HG03175 (cell line): Measurements from ENCODE around the gene UPK2.
A peak's percentile ranks its signal among the peaks of the same experiment; 100 is the strongest.

Experiments used
- ATAC-seq: cut with Tn5 transposase; IDR thresholded peaks from one replicate; pipeline ENCODE4 v1.9.1; 2021; ENCODE audit warnings: mild to moderate bottlenecking, moderate library complexity; ENCODE audit not compliant: unreplicated experiment

Gene UPK2

GRCh38 chr11:118917481-118918127, 38.5 kb upstream of the UPK2 start:
- no peak for ATAC-seq

GRCh38 chr11:118918128-118918685, 37.9 kb upstream of the UPK2 start:
- ATAC-seq, result no peak

DNA sequence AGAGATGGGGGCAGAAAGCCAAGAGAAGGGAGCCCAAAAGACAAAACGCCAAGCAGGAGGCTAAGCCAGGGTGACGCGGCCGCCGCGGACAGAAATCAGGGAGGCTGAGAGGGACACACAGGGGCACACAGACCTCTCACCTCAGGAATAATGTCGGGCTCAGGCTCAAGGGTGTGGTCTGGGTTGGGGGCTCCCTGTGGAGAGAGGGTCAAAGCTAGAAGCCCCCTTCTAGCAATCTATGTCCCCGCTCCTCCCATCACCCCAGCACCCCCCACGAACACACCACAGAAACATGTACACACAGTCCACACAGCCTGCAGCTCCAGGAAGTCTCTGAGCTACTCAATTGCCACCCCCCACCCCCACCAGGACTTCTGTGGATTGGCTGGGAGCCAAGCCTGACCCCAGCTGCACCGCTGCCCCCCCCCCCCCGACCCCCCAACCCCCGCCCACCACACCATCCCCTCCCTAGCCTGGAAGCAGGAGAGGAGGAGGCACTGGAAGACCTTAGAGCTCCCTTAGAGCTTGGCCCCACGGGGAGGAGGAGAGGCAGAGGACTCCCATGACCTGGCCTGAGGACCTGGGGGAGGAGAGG, 37.3 kb upstream of the UPK2 start:
- ATAC-seq, result no peak

DNA sequence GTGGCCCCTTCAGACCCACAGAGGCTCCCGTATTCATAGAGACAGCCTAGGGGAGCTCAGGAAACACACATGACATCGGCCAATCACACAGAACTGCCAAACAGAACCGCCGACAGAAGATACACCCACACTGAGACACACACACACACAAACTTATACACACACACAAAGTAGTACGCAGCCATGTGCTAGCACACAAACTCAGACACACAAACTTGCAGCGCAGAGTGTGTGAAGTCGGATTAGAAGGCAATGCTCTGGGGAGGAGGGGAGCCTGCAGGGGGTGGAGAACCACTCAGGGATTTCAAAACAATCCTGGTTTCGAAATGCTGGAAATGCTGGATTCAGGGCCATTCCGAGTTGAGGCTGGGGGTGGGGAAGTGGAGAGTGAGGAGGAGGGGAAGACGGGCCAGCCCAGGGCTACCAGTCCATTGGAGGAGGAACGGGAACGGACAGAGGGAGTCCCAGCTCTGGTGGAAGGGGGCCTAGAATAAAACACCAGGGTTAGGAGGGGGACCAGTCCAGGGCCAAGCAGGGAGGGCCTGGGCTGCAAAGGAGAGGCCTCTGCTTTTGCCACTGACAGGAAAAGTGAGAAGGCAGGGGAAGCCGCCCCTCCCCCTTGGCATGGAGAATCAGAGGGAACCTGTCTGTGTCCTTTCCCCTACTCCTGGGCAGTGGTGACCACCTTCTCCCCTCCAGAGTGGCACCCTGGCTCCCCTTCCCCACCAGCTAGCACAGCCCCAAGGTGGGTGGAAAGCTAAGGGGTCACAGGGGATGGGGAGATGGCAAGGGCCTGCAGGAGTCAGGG, 34.8 kb upstream of the UPK2 start:
- ATAC-seq, result no peak

DNA sequence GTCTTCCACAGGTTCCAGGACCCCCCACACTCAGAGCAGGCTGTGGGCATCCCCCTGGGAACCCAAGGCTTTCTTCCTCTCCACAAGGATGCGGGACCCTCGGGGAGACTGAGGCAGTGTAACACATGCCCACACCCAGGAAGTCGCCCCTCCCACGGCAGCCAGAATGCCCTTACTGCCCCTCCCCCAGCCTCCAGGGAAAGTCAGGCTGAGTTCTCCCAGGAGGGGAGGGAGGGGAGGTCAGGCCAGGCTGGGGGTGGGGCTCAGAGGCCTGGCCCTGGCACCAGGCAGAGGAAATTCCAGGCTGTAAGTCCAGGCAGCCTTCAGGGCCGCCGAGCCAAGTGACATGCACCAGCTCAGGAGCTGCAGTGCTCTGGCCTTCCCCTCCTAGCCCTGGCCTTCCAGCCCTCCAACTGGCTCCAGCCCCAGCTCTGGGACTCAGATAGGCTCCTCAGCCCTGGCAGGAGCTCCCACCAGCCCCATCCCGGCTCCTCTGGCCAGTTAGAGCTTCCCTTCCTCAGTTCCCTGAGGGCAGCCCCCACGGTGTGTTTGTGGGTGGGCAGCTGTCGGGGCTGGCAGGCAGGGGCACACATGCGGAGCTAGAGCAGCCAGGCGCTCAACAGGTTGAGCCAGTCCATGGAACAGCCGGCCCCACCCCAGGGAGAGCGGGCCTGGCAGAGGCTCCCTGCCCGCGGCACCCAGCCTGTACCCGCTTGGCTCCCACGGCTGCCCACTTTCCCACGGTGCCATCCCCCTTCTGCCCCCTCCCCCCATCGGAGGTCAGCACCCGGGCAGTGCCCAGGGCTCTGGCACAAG, 34.0 kb upstream of the UPK2 start:
- no peak for ATAC-seq

GRCh38 chr11:118922745-118923627, 33.1 kb upstream of the UPK2 start:
- ATAC-seq, result no peak

GRCh38 chr11:118923721-118924587, 32.1 kb upstream of the UPK2 start:
- ATAC-seq, result no peak

DNA sequence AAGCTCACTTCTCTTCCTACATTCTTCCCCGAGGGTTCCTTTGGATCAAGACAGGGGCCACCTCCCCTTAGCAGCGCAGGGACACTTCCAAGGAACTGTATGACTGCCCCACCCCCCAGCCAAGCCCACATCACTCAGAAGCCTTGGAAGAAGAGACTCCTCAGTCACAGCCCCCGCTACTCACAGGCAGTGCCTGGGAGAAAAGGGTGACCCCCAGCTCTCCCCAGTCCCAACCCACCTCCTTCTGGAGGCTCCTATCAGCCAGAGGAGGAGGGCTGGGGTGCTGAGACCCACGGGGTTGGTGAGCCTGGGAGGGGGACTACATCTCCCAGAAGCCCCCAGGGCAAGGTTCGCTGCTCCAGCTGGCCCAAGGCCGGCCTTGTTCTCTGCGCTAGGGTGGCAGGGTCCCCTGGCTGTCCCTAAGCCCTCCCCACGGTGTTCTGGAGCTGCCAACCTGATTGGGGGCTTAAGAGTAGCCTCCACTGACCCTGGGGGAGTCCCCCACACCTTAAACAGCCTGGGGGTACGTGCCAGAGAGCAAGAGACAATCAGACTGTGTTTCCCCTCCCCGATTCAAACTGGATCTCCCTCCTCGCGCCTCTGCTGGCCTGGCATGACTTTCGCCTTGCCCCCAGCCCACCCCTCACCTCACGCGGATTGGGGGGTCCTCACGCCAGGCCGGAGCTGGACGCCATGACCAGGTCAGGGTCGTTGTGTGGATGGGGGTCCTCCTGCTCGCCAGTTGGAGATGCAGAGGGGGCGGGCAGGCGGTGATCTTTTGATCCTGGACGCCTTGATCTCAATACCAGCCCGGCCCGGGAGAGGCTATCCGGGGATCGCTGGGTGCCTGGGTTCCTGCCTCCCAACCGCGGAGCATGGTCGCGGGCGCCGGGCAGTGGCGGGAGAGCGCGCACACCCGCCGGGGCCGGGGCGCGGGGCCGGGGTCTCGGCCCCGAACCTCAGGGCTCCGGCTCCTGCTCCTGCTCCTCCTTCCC, 31.2 kb upstream of the UPK2 start:
- no peak for ATAC-seq

GRCh38 chr11:118927554-118928100, 28.5 kb upstream of the UPK2 start:
- no peak for ATAC-seq

DNA sequence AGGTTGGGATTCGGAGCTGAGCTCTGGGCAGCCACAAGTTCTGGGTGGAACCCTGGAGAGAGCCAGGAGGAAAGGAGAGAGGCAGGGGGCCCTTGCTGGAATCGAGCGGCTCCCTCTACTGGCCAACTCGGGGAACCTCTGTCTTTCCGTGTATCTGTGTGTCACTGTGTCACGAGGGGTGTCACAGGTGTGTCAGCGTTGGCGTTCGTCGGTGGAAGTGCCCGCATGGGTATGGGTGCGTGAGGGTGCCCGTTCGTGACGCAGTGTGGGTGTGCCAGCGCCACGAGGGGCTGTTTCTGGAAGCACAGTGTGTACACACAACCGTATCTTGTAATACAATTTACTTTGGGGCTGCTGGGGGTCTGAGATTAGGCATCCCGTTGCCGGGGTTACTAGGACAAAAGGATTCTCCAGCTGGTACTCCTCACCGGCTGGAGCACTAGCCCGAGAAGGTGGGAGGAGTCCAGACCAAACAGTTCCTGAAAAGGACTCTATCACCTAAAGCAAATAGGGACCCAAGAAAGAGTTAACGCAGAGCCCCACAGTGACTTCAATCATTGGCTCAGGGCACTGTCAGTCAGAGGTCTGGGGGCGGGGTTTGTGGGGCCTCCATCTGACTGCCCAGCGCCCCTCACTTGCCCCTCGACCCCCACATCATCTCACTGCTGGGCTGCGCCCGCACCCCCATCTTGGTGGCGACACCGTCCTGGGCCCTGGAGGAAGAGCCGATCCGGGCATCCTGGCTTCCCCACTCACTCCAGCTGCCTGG, 27.8 kb upstream of the UPK2 start:
- ATAC-seq, result peak; percentile 44

DNA sequence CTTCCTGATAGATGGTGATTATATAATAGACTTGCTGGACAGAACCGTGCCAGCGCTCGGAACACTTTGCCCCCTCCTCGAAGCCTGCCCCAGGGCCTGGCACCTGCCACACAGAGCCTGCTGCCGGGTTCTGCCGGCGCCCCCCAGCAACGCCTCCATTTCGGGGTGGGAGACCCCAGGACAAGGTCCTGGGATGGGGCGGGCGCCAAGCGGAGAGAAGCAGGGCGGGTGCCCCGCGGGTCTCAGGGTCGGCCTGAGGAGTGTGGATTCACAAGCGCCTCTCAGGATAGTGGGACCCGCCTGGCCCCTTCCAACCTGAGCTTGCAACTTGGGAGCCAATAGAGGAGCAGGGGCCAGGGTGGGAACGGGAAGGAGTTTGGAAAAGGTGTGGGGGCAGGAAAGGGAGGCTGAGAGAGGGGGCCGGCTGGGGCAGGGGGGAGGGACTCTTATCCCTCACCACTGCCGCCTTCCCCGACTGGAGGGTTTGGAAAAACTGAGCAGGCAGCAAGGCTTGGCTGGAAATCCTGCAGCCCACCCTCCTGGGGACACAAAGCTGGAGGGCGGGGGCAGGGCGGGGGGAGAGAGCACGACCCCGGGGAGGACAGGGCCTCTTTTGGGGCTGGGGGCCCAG, 27.1 kb upstream of the UPK2 start:
- peak; percentile 1 for ATAC-seq

GRCh38 chr11:118929501-118930093, 26.5 kb upstream of the UPK2 start:
- ATAC-seq, result no peak

- ATAC-seq, result no peak
These were observed 25.9 kb upstream of the UPK2 start for GRCh38 chr11:118930094-118930712.

GRCh38 chr11:118931571-118931970, 24.5 kb upstream of the UPK2 start:
- no peak for ATAC-seq

GRCh38 chr11:118933486-118933885, 22.6 kb upstream of the UPK2 start:
- no peak for ATAC-seq
